HEK293 (cell line): Measurements from ENCODE around the gene ATP8A2.

Experiments
- CTCF ChIA-PET: fragments of 350-600 bp; formaldehyde crosslinking; extraction: SDS; loops from one replicate; lab custom pipeline; 2021; ENCODE audit warnings: antibody characterized with exemption; lab: Yijun Ruan, JAX
- POLR2A ChIA-PET: fragments of 300-600 bp; formaldehyde crosslinking; extraction: SDS; loops from one replicate; lab custom pipeline; 2020; ENCODE audit warnings: antibody characterized with exemption, inconsistent platforms; lab: Yijun Ruan, JAX
- H3K27ac ChIP-seq: fragments of 200-500 bp; sonication (Bioruptor generic); 2 replicates; pipeline ENCODE4 v1.5.1; 2014; ENCODE audit warnings: low read depth, low read length, control low read depth, inconsistent platforms; ENCODE audit errors: extremely low read depth
- H3K36me3 ChIP-seq, 2 experiments: fragments of 200-500 bp in 1 of 2; sonication (Bioruptor generic) in 1 of 2; 1 replicate in 1 of 2; 2 replicates in 1 of 2; pipeline ENCODE4 v1.5.1; 2014 to 2017; ENCODE audit warnings: inconsistent platforms in 2 of 2, low read length in 2 of 2; ENCODE audit not compliant: control insufficient read depth in 2 of 2, insufficient read depth in 1 of 2
- H3K4me1 ChIP-seq: fragments of 200-500 bp; sonication (Bioruptor generic); 2 replicates; pipeline ENCODE4 v1.5.1; 2014; ENCODE audit warnings: mild to moderate bottlenecking, low read length, inconsistent platforms; ENCODE audit not compliant: control insufficient read depth, insufficient read depth
- H3K4me3 ChIP-seq: 2 replicates; pipeline ENCODE4 v1.5.1; 2011; ENCODE audit warnings: low read depth, mild to moderate bottlenecking, control low read depth, low read length, moderate library complexity
- H3K9me3 ChIP-seq: fragments of 200-500 bp; sonication (Bioruptor generic); 2 replicates; pipeline ENCODE4 v1.5.1; 2014; ENCODE audit warnings: low read depth, low read length, inconsistent platforms; ENCODE audit not compliant: control insufficient read depth, insufficient read depth
- BCL11B ChIP-seq: fragments of 450-650 bp; formaldehyde crosslinking; IDR thresholded peaks from 2 replicates; pipeline ENCODE4 v1.5.1; 2016; ENCODE audit warnings: low read depth, missing biosample characterization, missing genetic modification characterization
- ELK4 ChIP-seq: IDR thresholded peaks from 2 replicates; pipeline ENCODE4 v1.6.1; 2011; ENCODE audit warnings: mild to moderate bottlenecking, low read depth, low read length, borderline replicate concordance
- KLF7 ChIP-seq: fragments of 450-650 bp; formaldehyde crosslinking; IDR thresholded peaks from 2 replicates; pipeline ENCODE4 v1.5.1; 2016; ENCODE audit warnings: missing biosample characterization, missing genetic modification characterization, borderline replicate concordance
- KLF8 ChIP-seq: fragments of 450-650 bp; formaldehyde crosslinking; IDR thresholded peaks from 2 replicates; pipeline ENCODE4 v1.5.1; 2016; ENCODE audit warnings: missing biosample characterization, missing genetic modification characterization
- KLF9 ChIP-seq: fragments of 450-650 bp; formaldehyde crosslinking; IDR thresholded peaks from 2 replicates; pipeline ENCODE4 v1.5.1; 2016; ENCODE audit warnings: missing biosample characterization, missing genetic modification characterization, low read depth
- MZF1 ChIP-seq: fragments of 450-650 bp; formaldehyde crosslinking; IDR thresholded peaks from 2 replicates; pipeline ENCODE4 v1.5.1; 2017; ENCODE audit warnings: missing biosample characterization, missing genetic modification characterization, borderline replicate concordance
- OSR2 ChIP-seq: fragments of 450-650 bp; formaldehyde crosslinking; IDR thresholded peaks from 2 replicates; pipeline ENCODE4 v1.5.1; 2016; ENCODE audit warnings: missing biosample characterization, missing genetic modification characterization
- RBAK ChIP-seq: fragments of 450-650 bp; formaldehyde crosslinking; IDR thresholded peaks from 2 replicates; pipeline ENCODE4 v1.5.1; 2016; ENCODE audit warnings: missing biosample characterization, missing genetic modification characterization
- SETDB1 ChIP-seq: IDR thresholded peaks from one replicate; pipeline ENCODE4 v1.6.1; 2017; ENCODE audit warnings: mild to moderate bottlenecking, low read length, moderate library complexity, mixed read lengths; ENCODE audit not compliant: insufficient read length
- ZBTB11 ChIP-seq: fragments of 450-650 bp; formaldehyde crosslinking; conservative IDR thresholded peaks from 2 replicates; pipeline ENCODE4 v1.5.1; 2016; ENCODE audit warnings: low read depth, missing biosample characterization, missing genetic modification characterization
- ZBTB6 ChIP-seq: fragments of 450-650 bp; formaldehyde crosslinking; IDR thresholded peaks from 2 replicates; pipeline ENCODE4 v1.5.1; 2017; ENCODE audit warnings: missing biosample characterization, missing genetic modification characterization
- ZEB2 ChIP-seq: fragments of 450-650 bp; formaldehyde crosslinking; IDR thresholded peaks from 2 replicates; pipeline ENCODE4 v1.5.1; 2016; ENCODE audit warnings: missing biosample characterization, missing genetic modification characterization
- ZNF10 ChIP-seq: fragments of 450-650 bp; formaldehyde crosslinking; IDR thresholded peaks from 2 replicates; pipeline ENCODE4 v1.5.1; 2017; ENCODE audit warnings: missing biosample characterization, missing genetic modification characterization
- ZNF121 ChIP-seq: fragments of 450-650 bp; formaldehyde crosslinking; IDR thresholded peaks from 2 replicates; pipeline ENCODE4 v1.5.1; 2016; ENCODE audit warnings: missing biosample characterization, missing genetic modification characterization
- ZNF133 ChIP-seq: fragments of 450-650 bp; formaldehyde crosslinking; IDR thresholded peaks from 2 replicates; pipeline ENCODE4 v1.5.1; 2016; ENCODE audit warnings: missing biosample characterization, missing genetic modification characterization
- ZNF211 ChIP-seq: fragments of 450-650 bp; formaldehyde crosslinking; IDR thresholded peaks from 2 replicates; pipeline ENCODE4 v1.5.1; 2016; ENCODE audit warnings: low read depth, missing biosample characterization, missing genetic modification characterization
- ZNF280C ChIP-seq: fragments of 450-650 bp; formaldehyde crosslinking; IDR thresholded peaks from 2 replicates; pipeline ENCODE4 v1.5.1; 2016; ENCODE audit warnings: missing biosample characterization, missing genetic modification characterization
- ZNF280D ChIP-seq: fragments of 450-650 bp; formaldehyde crosslinking; IDR thresholded peaks from 2 replicates; pipeline ENCODE4 v1.5.1; 2016; ENCODE audit warnings: missing biosample characterization, missing genetic modification characterization
- ZNF394 ChIP-seq: fragments of 450-650 bp; formaldehyde crosslinking; IDR thresholded peaks from 2 replicates; pipeline ENCODE4 v1.5.1; 2016; ENCODE audit warnings: missing biosample characterization, missing genetic modification characterization, mild to moderate bottlenecking, moderate library complexity, borderline replicate concordance
- ZNF433 ChIP-seq: fragments of 450-650 bp; formaldehyde crosslinking; IDR thresholded peaks from 2 replicates; pipeline ENCODE4 v1.5.1; 2016; ENCODE audit warnings: missing biosample characterization, missing genetic modification characterization, low read depth
- ZNF473 ChIP-seq: fragments of 450-650 bp; formaldehyde crosslinking; IDR thresholded peaks from 2 replicates; pipeline ENCODE4 v1.5.1; 2017; ENCODE audit warnings: missing biosample characterization, missing genetic modification characterization
- ZNF664 ChIP-seq: fragments of 450-650 bp; formaldehyde crosslinking; IDR thresholded peaks from 2 replicates; pipeline ENCODE4 v1.5.1; 2016; ENCODE audit warnings: missing biosample characterization, missing genetic modification characterization
- ZNF768 ChIP-seq: fragments of 450-650 bp; formaldehyde crosslinking; IDR thresholded peaks from 2 replicates; pipeline ENCODE4 v1.5.1; 2018; ENCODE audit warnings: missing biosample characterization, mild to moderate bottlenecking, missing genetic modification characterization
- ZSCAN4 ChIP-seq: fragments of 450-650 bp; formaldehyde crosslinking; IDR thresholded peaks from 2 replicates; pipeline ENCODE4 v1.5.1; 2017; ENCODE audit warnings: missing biosample characterization, missing genetic modification characterization

Gene ATP8A2

GRCh38 chr13:26060357-26060756 lies 688.6 kb downstream of the ATP8A2 start:
- TF ChIP-seq ZBTB6 (tag by site-specific recombination) (no peak), ZNF211 (tag by site-specific recombination) (no peak), OSR2 (tag by site-specific recombination) (no peak), ZNF133 (no peak), MZF1 (no peak), ZNF10 (tag by site-specific recombination) (no peak), KLF8 (tag by site-specific recombination) (no peak), BCL11B (tag by site-specific recombination) (no peak), KLF9 (tag by site-specific recombination) (no peak), ZNF433 (tag by site-specific recombination) (no peak), ZSCAN4 (tag by site-specific recombination) (no peak), ZNF280D (tag by site-specific recombination) (no peak), ZNF473 (tag by site-specific recombination) (no peak), ZNF121 (tag by site-specific recombination) (no peak), ZNF394 (tag by site-specific recombination) (no peak), KLF7 (tag by site-specific recombination) (no peak), RBAK (no peak), ZNF280C (tag by site-specific recombination) (no peak)
- Histone ChIP-seq H3K9me3 (no peaks in the 10 kb centered on the region), H3K27ac (no peak overlapping the region), H3K36me3 (no peaks in the 10 kb centered on the region), H3K4me1 (no peaks in the 10 kb centered on the region), H3K4me3 (no peak overlapping the region)
- POLR2A ChIA-PET, result no interaction called here
- CTCF ChIA-PET, result interaction anchor here (1.8 kb wide), 1 partner anchor 486 kb away, joined by 6 read pairs; no protein-coding TSS in a partner anchor

- Histone ChIP-seq H3K4me3 (no peak overlapping the region), H3K9me3 (no peaks in the 10 kb centered on the region), H3K36me3 (no peaks in the 10 kb centered on the region), H3K4me1 (no peaks in the 10 kb centered on the region), H3K27ac (no peak overlapping the region)
- ChIA-PET POLR2A (no interaction called here), CTCF (interaction anchor here (1.2 kb wide), 1 partner anchor 487 kb away, joined by 9 read pairs; no protein-coding TSS in a partner anchor)
- TF ChIP-seq ZNF433 (tag by site-specific recombination) (no peak), ZBTB11 (no peak), ZNF664 (tag by site-specific recombination) (peak; percentile 69), ZNF768 (no peak), ZEB2 (no peak), SETDB1 (no peak), KLF9 (tag by site-specific recombination) (no peak), ELK4 (no peak)
Measured at GRCh38 chr13:26061256-26061655, 689.5 kb downstream of the ATP8A2 start.
